HTR-8/SVneo (cell line): Measurements from ENCODE around the gene SOAT2.
A peak's percentile ranks its signal among the peaks of the same experiment; 100 is the strongest.
"Not testable (repeated sequence)": the region's sequence is repeated elsewhere in the genome, so short reads cannot be mapped to it uniquely, and the experiment has no call there.

Source experiments
- DNase-seq: peaks from one replicate; pipeline ENCODE4 v3.0.0; 2011; ENCODE audit warnings: low spot score, mixed read lengths; ENCODE audit not compliant: insufficient read length
- FAIRE-seq: peaks from 2 replicates; lab custom pipeline; 2011; peaks lifted over from hg19 to GRCh38; lab: Jason Lieb, UNC

The SOAT2 gene

GRCh38 chr12:53128780-53129569 lies 25.7 kb downstream of the SOAT2 start:
- no peak for FAIRE-seq
- no peak for DNase-seq

- DNase-seq (no peak), FAIRE-seq (no peak)
Observed at GRCh38 chr12:53131844-53132243, 28.6 kb downstream of the SOAT2 start.

- no peak for DNase-seq
- FAIRE-seq: no peak
Observed at GRCh38 chr12:53133722-53134121, 30.4 kb downstream of the SOAT2 start.

GRCh38 chr12:53143355-53143754 lies 40.1 kb downstream of the SOAT2 start:
- FAIRE-seq (no peak), DNase-seq (no peak)

GRCh38 chr12:53145383-53146260 lies 42.3 kb downstream of the SOAT2 start:
- FAIRE-seq (no peak), DNase-seq (no peak)

GRCh38 chr12:53147181-53147580 lies 43.9 kb downstream of the SOAT2 start:
- DNase-seq (no peak), FAIRE-seq (no peak)

GRCh38 chr12:53147653-53148052 lies 44.4 kb downstream of the SOAT2 start:
- FAIRE-seq: no peak
- DNase-seq: no peak

GRCh38 chr12:53151039-53151438 lies 47.8 kb downstream of the SOAT2 start:
- FAIRE-seq: no peak
- DNase-seq: no peak

- no peak for FAIRE-seq
Observed at GRCh38 chr12:53152390-53152789, 49.1 kb downstream of the SOAT2 start.

GRCh38 chr12:53159195-53159839 lies 56.0 kb downstream of the SOAT2 start:
- FAIRE-seq (peak; percentile 77), DNase-seq (peak; percentile 90)

More at GRCh38 chr12:53152390-53152789, 49.1 kb downstream of the SOAT2 start:
- no peak for DNase-seq

GRCh38 chr12:53160000-53160399 lies 56.7 kb downstream of the SOAT2 start:
- FAIRE-seq: no peak
- no peak for DNase-seq

GRCh38 chr12:53160673-53161072 lies 57.4 kb downstream of the SOAT2 start:
- FAIRE-seq (no peak), DNase-seq (no peak)

GRCh38 chr12:53161119-53161911 lies 58.0 kb downstream of the SOAT2 start:
- no peak for DNase-seq
- FAIRE-seq: no peak

- FAIRE-seq, DNase-seq: not testable (repeated sequence)
Observed at GRCh38 chr12:53163008-53163407, 59.7 kb downstream of the SOAT2 start.

GRCh38 chr12:53166837-53167236 lies 63.6 kb downstream of the SOAT2 start:
- FAIRE-seq (no peak), DNase-seq (no peak)

- FAIRE-seq: no peak
- no peak for DNase-seq
Observed at GRCh38 chr12:53169644-53170043, 66.4 kb downstream of the SOAT2 start.

GRCh38 chr12:53170215-53170614 lies 66.9 kb downstream of the SOAT2 start:
- DNase-seq (no peak), FAIRE-seq (no peak)

GRCh38 chr12:53170876-53171724 lies 67.8 kb downstream of the SOAT2 start:
- DNase-seq (no peak), FAIRE-seq (no peak)

GRCh38 chr12:53171725-53172329 lies 68.5 kb downstream of the SOAT2 start:
- FAIRE-seq (no peak), DNase-seq (no peak)
